Fibroblast of mammary gland (primary cell): ENCODE results near the gene TMC2.
A peak's percentile ranks its signal among the peaks of the same experiment; 100 is the strongest.

Experiments used
- DNase-seq: peaks from one replicate; pipeline ENCODE4 v3.0.0-alpha.2; 2010; ENCODE audit warnings: low read depth
- H3K4me3 ChIP-seq: 2 replicates; pipeline ENCODE4 v1.5.1; 2011; ENCODE audit warnings: low read depth, mild to moderate bottlenecking, low read length, moderate library complexity; ENCODE audit not compliant: control insufficient read depth
- TF ChIP-seq, protein P1 (sequence below): conservative IDR thresholded peaks from 2 replicates; pipeline ENCODE4 v1.5.1; 2011; ENCODE audit warnings: low read depth, low read length, inconsistent platforms; ENCODE audit not compliant: control insufficient read depth, insufficient read depth

The TMC2 gene

GRCh38 chr20:2654831-2655230 is 118.5 kb downstream of the TMC2 start:
- H3K4me3 ChIP-seq = peak overlapping the region; percentile 100
- no peak for DNase-seq
- TF ChIP-seq, protein P1, sequence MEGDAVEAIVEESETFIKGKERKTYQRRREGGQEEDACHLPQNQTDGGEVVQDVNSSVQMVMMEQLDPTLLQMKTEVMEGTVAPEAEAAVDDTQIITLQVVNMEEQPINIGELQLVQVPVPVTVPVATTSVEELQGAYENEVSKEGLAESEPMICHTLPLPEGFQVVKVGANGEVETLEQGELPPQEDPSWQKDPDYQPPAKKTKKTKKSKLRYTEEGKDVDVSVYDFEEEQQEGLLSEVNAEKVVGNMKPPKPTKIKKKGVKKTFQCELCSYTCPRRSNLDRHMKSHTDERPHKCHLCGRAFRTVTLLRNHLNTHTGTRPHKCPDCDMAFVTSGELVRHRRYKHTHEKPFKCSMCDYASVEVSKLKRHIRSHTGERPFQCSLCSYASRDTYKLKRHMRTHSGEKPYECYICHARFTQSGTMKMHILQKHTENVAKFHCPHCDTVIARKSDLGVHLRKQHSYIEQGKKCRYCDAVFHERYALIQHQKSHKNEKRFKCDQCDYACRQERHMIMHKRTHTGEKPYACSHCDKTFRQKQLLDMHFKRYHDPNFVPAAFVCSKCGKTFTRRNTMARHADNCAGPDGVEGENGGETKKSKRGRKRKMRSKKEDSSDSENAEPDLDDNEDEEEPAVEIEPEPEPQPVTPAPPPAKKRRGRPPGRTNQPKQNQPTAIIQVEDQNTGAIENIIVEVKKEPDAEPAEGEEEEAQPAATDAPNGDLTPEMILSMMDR = no peak

- TF ChIP-seq, protein P1 = no peak
- no peak overlapping the region for H3K4me3 ChIP-seq
- DNase-seq = no peak
Observed at GRCh38 chr20:2655331-2656116, 119.2 kb downstream of the TMC2 start.

GRCh38 chr20:2656471-2657117 is 120.2 kb downstream of the TMC2 start:
- TF ChIP-seq, protein P1 = no peak
- no peak overlapping the region for H3K4me3 ChIP-seq
- DNase-seq = no peak

DNA sequence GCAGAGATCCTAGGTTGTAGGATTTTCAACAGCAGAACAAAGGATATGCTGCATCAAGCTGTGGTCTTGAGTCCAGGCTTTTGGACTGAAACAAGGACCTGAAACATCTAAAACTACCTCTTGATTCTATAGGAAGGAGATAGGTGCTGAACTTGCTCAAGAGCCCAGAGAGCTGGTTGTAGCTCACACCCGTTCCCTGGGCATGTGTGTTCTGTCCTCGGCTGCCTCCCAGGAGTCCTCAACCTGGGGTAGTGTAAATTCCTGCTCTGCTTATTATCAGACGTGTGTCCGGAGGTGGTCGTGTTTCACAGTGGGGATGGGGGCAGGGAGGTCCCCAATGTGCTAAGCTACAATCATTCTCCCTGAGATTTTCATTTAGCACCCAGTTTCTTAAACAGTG is 120.9 kb downstream of the TMC2 start:
- TF ChIP-seq, protein P1 = no peak
- no peak overlapping the region for H3K4me3 ChIP-seq
- DNase-seq = no peak

- no peak for DNase-seq
- TF ChIP-seq, protein P1 = no peak
- H3K4me3 ChIP-seq = no peak overlapping the region
Observed at GRCh38 chr20:2657674-2658073, 121.3 kb downstream of the TMC2 start.

DNA sequence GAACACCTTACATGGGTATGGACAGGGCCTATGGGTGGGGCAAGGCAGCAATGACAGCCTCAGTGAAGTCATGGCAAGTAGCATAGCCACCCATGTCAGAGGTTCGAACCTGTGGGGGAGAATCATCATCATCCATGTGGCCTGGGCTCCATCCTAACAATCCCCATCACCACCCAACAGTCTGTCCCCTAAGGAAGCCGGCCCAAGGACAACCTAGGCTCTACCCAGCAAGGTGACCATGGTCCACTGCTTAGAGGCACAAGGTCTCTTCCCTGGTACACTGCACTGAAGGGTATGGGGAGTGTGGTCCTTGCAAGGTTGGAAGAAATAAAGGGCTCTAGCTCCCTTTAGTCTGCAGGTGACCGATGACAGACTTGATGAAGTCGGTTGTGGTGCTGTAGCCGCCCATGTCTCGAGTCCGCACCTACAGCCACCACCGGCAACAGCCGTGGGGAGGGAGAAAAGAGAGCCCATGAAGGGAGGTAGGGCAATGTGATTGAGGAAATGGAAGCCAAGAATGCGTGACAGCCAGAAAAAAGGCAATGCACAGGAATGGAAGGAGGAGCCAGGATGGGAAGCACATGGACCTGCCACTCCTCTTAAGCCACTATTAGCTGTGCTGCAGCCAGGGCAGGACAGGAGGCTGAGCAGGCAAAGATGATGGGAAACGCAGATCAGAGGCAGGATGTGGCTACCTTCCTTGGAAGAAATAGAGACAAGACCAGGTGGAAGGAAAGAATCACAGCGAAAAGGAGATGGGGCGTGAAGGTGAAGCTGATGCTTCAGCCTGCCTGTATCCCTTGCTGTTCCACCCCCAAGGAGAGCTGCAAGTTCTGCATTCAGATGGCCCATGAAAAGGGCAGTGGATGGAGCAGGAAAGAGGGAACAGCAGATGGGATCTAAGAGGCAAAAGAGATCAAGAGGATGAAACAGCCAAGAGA is 122.3 kb downstream of the TMC2 start:
- DNase-seq = peak; percentile 15
- no peak overlapping the region for H3K4me3 ChIP-seq
- TF ChIP-seq, protein P1 = no peak
